HFF-Myc (cell line): Measurements from ENCODE around the gene NEAT1.

Experiments used
- DNase-seq: peaks from one replicate; pipeline ENCODE4 v3.0.0-alpha.2; 2011; ENCODE audit warnings: low read depth; ENCODE audit errors: extremely low read depth
- H3K4me3 ChIP-seq: replicated peaks from 2 replicates; pipeline ENCODE4 v1.5.1; 2011; ENCODE audit warnings: low read depth, mild to moderate bottlenecking, control low read depth, low read length
- TF ChIP-seq, protein P1 (sequence below): IDR thresholded peaks from 2 replicates; pipeline ENCODE4 v1.5.1; 2012; ENCODE audit warnings: mild to moderate bottlenecking, low read depth, low read length, control low read depth; ENCODE audit errors: missing control alignments

Gene NEAT1

DNA sequence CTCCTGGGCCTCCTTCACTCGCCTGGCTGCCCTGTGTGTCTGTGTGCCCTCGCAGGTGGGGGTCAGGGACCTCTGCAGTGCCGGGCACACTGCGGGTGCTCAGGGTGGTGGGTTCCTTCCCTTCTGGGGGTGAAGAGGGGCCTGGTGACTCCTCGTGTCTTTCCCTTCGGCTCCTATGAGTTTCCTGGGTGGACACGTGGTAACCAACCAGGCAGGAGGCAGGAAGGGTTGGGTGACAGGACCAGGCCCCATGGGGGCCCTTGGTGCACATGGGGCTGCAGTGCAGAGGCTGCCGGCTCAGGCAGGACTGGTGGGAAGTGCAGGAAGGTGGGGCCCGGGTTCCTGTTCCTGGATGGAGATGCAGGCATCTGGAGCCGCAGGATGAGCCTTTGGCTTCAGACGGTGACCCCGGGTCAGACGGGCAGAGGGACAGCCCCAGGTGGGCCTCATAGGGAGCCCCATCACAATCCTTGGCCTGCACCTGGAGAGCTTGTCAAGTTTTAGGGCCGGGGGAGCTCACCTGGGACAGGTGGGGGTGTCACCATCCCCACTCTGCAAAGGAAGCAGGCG, 26.6 kb upstream of the NEAT1 start:
- TF ChIP-seq, protein P1, sequence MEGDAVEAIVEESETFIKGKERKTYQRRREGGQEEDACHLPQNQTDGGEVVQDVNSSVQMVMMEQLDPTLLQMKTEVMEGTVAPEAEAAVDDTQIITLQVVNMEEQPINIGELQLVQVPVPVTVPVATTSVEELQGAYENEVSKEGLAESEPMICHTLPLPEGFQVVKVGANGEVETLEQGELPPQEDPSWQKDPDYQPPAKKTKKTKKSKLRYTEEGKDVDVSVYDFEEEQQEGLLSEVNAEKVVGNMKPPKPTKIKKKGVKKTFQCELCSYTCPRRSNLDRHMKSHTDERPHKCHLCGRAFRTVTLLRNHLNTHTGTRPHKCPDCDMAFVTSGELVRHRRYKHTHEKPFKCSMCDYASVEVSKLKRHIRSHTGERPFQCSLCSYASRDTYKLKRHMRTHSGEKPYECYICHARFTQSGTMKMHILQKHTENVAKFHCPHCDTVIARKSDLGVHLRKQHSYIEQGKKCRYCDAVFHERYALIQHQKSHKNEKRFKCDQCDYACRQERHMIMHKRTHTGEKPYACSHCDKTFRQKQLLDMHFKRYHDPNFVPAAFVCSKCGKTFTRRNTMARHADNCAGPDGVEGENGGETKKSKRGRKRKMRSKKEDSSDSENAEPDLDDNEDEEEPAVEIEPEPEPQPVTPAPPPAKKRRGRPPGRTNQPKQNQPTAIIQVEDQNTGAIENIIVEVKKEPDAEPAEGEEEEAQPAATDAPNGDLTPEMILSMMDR: no peak
- no peak overlapping the region for H3K4me3 ChIP-seq
- DNase-seq: no peak

DNA sequence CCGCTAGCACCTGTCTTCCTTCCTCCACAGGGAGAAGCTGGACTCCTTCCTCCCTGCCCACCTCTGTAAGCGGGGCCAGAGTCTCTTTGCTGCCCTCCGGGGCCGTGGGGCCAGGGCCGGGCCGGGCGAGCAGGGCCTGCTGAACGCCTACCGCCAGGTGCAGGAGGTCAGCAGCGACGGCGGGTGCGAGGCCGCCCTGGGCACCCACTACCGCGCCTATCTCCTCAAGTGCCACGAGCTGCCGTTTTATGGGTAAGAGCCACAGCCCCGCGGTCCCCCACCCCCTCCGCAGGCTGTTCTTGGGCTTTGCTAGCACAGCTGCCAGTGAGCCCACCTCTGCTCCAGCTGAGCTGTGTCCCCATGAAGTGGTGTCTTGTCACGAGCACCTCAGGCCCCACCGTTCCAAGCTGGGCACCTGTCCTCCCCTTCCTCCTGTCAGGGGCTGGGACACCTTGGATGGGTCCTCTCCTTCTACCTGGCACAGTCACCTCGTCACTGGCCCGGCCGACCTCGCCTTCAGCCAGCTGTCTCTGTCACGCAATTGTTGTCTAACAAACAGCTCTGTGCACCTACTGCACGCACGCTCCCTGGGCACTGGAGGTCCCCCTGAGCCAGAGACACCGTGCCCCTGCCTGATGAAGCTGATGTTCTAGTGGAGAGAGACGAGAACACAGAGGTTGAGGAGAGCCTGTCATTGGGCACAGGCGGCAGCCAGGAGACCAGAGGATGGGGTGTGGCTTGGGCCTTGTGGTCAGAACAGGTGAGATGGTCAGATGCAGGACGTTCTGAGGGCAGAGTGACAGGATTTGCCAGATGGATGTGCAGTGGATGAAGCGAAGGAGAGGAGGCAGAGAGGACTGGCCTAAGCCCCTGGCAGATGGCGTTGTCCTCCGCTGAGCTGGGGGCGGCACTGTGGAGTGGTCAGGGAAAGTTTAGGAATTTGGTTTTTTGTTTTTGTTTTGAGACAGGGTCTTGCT, 25.5 kb upstream of the NEAT1 start:
- DNase-seq: no peak
- TF ChIP-seq, protein P1: no peak
- no peak overlapping the region for H3K4me3 ChIP-seq

DNA sequence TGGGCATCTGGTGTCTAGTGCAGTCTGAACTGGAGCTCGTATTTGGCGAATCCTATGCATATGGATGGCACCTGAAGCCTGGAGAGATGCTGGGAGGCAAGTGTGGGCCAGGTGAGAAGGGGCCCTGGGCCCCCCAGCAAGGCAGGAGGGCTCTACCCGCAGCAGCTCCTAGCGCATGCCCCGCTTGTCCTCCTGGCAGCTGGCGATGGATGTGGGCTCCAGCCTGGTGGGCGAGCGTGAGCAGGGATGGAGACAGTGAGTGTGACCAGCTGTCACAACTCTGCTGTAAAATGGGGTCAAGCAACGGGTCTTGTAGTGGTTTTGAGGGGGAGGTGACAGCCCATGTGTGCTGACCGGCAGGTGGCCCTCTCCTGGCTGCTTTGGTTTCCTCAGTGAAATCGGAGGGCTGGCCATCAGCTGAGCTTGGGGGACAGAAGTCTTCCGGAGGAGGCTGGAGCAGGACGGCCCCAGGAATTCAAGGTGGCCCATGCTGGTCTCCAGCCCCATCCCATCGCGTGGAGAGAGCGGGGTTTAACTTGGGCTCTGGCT, 24.2 kb upstream of the NEAT1 start:
- no peak overlapping the region for H3K4me3 ChIP-seq
- TF ChIP-seq, protein P1: no peak
- DNase-seq: no peak

DNA sequence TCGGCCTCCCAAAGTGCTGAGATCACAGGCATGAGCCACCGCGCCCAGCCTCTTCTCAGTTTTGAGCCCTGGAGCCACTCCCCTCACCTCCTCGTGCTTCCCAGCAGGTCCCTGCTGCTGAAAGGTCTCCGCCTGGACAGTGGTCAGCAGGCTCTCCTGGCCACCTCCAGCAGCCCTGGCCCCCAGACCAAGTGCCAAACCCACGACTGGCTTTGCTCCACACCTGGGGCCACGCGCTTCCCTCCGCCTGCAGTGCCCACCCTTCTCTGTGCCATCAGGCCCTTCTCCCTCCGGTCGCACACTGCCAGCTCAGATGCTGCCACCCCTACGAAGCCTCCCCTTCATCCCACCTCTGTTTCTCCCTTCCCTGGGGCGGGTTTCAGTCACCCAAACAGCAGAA, 23.3 kb upstream of the NEAT1 start:
- no peak overlapping the region for H3K4me3 ChIP-seq
- TF ChIP-seq, protein P1: no peak
- no peak for DNase-seq

DNA sequence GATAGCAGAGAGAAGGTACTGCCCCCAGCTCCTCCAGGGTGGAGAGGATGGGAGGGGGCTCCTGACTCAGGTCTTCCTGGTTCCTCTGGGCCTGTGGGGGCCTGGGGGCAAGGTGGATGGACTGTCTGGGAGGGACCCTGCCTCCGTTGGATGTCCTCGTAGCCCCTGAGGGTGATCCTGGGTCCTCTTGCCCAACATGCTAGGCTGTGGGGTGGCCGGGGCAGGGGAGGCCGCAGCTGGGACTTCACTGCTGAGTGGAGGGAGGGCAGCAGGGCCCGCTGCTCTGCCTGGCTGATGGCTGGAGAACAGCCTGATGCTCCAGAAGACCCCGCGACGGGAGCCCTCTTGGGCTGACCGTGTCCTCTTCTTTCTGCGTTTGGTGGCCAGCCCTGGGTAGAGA, 22.8 kb upstream of the NEAT1 start:
- TF ChIP-seq, protein P1: no peak
- no peak overlapping the region for H3K4me3 ChIP-seq
- DNase-seq: no peak

DNA sequence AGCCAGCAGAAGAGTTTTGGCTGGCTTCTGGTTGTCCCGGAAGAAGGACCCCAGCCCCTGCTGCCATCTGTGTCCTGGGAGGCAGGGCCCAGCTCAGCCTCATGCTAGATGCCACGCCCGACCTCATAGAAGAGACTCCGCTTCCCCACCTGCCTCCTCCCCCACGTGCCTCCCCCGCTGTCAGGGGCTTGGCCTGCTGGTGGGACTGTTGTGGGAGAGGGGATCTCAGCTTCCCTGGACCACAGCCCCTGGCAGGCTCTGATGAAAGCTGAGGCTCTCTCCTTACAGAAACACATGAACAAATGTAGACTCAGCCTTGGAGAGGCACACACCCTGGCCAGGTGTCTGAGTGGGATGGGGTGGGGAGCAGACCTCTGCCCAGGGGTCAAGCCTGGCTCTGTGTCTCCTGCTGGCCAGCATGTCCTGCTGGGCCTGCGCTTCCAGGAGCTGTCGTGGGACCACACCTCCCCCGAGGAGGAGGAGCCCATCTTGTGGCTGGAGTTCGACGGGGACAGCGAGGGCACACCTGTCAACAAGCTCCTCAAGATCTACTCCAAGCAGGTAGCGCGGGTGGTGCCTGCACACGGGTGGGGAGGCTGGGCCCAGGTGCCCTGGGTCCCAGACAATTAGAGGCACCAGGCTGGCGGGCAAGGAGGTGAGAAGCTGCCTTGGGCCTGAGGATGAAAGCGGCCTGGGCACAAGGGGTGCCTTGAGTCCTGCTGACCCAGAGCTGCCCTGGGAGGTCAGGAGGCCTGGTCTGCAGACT, 22.1 kb upstream of the NEAT1 start:
- H3K4me3 ChIP-seq: no peak overlapping the region
- TF ChIP-seq, protein P1: no peak
- DNase-seq: no peak
